ENCODE results near the gene PCGF3. TPM values are rescaled to one million over a fixed set of nuclear protein-coding genes. Genes with fewer than 3 reads are reported as not detected.

The PCGF3 gene
- total RNA-seq, 1 donor from 2014 or later, result 31.0 TPM

Other genes with a start within 250 kb of the PCGF3 start
- gene ZNF721, start 206.7 kb upstream of the PCGF3 start, total RNA-seq, result 31.8 and 34.0 TPM in 2 replicates
- 48.6 and 51.4 TPM in 2 replicates for gene PIGG, start 206.6 kb upstream of the PCGF3 start, total RNA-seq
- gene TMEM271, start 129.5 kb upstream of the PCGF3 start, total RNA-seq, result not detected in 2 replicates
- 9.8 and 10.1 TPM in 2 replicates for gene PDE6B, start 80.3 kb upstream of the PCGF3 start, total RNA-seq
- 217 and 224 TPM in 2 replicates for gene ATP5ME, start 31.6 kb upstream of the PCGF3 start, total RNA-seq
- gene MYL5, start 31.3 kb upstream of the PCGF3 start, total RNA-seq, result 29.7 and 35.0 TPM in 2 replicates
- gene SLC49A3, start 16.7 kb upstream of the PCGF3 start, total RNA-seq, result 0.81 and 0.88 TPM in 2 replicates
- gene CPLX1, start 120.3 kb downstream of the PCGF3 start, total RNA-seq, result 1.3 and 1.5 TPM in 2 replicates
- 146 and 149 TPM in 2 replicates for gene GAK, start 226.5 kb downstream of the PCGF3 start, total RNA-seq
- gene TMEM175, start 226.6 kb downstream of the PCGF3 start, total RNA-seq, result 15.4 and 16.2 TPM in 2 replicates